GM18519 (cell line): ENCODE data around the gene PLEKHG4B.
A peak's percentile ranks its signal among the peaks of the same experiment; 100 is the strongest.

ENCODE experiments used
- ATAC-seq: cut with Tn5 transposase; IDR thresholded peaks from one replicate; pipeline ENCODE4 v1.9.1; 2021; ENCODE audit warnings: mild to moderate bottlenecking, moderate library complexity; ENCODE audit not compliant: unreplicated experiment, low FRiP score

PLEKHG4B gene

DNA sequence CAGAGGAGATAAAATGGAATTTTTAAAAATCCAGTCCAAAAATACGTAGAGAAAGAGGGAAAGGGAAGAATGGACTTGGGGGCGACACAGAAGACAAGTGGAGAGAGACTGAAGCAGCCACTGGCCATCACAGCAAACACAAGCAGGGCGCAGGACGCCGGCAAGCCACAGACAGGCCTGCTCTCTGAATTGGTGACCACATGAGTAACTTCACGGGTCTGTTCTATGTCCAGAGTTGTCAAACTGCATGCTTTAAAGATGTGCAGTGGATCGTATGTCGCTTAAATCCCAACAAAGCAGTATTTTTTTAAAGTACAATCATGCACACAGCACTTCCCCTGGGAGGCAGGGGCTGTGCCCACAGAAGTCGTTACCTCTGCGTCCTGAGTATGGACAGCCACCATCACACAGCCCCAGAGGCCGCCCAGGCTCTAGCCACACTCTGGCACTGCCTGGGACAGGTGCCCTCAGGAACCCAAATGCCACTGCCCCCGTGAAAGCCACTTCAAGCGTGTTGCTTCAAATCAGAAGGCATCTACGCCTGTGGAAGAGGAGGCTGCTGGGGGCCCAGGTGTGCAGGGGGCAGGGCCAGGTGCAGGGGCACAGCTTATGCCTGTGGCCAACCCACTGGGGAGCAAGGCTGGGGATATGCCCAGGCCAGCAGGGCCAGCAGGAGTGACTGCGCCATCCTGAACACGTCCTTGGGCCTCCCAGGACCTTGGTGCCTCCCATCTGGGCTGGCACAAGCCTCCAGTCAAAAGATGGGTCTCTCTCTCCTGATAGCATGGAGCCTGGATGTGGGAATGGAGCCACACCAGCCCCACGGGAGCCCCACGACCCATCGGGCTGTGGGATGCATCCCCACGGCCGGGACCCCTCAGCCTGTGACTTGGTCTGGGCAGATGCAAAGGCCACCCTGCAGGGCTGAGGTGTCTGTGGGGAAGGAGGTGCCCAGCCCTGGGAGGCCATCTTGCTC is 93.4 kb downstream of the PLEKHG4B start:
- ATAC-seq, result no peak

DNA sequence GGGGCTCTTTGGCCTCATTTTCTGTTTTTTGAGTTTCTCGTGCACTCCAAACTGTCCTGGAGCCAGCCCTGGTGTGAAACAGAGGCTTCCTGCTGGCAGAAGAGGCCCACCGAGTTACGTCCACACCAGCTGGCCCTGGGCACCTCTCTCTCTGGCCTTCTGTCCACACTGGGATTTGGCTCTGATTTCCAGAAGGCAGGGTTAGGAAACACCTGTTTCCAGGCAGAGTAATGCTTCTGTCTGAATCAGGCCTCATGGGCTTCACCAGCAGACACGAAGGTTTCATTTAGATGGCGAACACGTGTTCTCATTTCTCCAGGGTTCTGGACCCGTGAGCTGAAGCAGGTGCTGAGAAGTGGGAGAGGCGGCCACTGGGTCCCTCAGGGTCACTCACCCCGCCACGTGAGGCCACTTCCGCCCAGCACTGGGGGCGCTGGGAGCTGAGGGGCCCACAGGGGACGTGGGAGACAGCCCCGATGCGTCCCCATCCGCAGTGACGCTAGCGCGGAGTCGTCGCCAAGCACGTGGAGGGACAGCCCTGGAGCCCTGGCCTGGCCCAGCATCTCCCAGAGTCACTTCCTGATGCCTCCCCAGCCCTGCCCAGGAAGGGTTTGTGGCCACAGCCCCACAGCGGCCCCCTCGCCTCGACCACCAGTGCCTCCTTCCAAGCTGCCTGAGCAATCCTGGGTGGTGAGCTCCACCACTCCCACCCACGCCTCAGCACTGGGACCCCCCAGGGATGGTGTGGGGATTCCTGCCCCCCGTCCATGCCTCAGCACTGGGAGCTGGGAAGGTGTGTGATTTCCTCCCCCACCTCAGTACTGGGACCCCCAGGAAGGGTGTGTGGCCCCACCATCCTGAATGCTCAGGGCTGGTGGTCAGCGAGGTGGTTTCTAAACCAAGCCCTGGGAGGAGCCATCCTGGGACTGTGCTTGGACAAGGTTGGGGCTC is 94.4 kb downstream of the PLEKHG4B start:
- ATAC-seq, result no peak

GRCh38 chr5:187042-187431 is 95.1 kb downstream of the PLEKHG4B start:
- no peak for ATAC-seq

DNA sequence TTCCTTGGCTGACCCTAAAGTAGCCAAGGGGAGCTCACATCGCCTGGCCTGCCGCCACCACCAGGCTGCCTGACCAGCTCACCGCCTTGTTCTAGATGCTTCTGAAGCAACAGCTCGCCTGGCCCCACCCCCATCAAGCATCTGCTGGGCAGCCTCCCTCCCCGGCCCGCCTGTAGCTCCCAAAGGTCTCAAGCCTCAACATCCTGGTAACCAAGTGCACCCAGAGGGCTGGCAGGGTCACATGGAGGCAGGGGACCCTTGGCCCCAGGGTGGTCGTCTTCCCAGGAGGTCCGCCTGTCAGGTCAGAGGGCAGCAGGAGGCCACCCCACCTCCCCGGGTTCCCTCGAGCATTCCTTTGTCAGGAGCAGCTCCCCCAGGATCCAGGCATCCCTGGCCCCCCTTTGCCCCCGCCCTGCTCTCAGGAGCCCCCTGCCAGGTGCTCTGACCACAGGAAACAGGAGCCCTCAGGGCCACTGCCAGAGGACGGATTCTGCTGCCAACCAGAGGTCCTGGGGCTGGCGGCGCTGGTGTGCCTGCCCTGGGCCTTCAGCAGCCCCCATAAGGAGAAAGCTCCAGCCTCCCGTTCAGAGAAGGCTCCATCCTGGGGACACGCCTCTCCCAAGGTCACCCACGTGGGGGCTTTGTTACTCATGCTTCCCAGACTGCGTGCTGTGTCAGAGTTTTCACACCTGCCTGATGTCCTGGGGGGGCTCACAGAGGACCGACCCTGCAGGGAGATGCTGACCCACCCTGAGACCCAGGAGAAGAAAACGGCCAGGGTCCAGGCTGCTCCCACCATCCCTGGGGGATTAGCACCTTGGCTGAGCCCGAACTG is 95.9 kb downstream of the PLEKHG4B start:
- no peak for ATAC-seq

DNA sequence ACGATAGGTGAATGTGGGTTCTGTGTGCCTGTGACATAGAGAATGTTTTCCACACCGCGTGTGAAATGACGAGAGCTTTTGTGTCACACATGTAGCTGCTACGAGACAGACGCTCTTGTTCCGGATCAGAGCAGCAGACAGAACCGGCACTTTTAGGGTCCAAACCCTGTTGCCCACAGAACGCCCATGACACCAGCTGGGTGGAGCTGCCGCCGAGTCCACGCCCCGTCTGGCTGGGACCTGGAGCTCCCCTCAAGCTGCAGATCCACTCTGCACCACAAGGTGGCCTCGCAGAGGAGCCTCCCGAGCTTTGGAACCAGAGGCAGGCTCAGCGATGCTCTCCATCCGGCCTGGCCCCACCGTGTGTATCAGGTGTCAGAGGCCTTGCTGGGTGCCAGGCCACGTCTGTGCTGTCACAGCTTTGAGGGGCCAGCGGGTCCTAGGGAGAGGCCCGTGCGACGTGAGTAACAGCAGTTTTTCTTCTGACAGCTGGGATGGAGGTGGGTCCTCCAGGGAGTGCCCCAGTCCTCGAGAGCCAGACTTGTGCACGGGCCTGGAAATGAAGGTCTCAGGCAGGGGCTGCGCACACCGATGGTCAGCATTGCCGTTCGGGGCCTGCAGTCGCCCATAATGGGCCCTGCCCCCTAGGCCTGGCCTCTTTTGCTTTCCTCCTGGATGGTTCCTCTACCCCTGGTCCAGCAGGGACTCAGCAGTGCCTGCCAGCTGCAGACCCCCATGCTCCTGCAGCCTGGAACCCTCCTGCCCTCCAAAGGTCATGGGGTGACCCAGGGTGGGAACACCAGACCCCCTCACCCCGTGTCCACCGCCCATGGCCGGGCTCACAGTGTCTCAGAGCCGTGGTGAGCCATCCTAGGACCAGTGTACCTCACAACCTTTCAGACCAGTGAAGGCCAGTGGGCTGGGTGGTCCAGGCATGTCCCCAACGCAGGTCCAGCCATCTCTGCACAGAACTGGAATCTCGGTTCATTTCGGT is 96.8 kb downstream of the PLEKHG4B start:
- peak; percentile 73 for ATAC-seq

- no peak for ATAC-seq
Observed at GRCh38 chr5:189486-189885, 97.5 kb downstream of the PLEKHG4B start.

DNA sequence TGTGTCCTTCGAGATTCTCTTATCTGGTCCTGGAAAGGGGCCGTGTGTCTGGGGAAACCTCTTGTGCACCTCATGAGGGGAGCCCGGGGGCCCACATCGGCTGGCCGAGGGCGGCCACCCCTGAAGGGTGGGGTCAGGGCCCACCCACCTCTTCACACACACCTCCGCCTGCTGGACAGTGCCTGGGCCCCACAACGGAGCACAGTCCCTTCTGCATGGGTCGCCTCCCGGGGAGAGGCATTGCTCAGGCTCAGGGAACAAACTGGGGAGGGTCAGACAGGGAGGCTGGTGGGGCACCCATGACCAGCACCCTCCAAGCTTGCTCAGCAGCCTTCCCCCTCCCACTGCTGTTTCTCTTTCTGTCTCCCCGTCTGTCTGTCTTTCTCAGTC is 98.0 kb downstream of the PLEKHG4B start:
- ATAC-seq, result no peak

GRCh38 chr5:190366-191035 is 98.5 kb downstream of the PLEKHG4B start:
- ATAC-seq, result no peak

DNA sequence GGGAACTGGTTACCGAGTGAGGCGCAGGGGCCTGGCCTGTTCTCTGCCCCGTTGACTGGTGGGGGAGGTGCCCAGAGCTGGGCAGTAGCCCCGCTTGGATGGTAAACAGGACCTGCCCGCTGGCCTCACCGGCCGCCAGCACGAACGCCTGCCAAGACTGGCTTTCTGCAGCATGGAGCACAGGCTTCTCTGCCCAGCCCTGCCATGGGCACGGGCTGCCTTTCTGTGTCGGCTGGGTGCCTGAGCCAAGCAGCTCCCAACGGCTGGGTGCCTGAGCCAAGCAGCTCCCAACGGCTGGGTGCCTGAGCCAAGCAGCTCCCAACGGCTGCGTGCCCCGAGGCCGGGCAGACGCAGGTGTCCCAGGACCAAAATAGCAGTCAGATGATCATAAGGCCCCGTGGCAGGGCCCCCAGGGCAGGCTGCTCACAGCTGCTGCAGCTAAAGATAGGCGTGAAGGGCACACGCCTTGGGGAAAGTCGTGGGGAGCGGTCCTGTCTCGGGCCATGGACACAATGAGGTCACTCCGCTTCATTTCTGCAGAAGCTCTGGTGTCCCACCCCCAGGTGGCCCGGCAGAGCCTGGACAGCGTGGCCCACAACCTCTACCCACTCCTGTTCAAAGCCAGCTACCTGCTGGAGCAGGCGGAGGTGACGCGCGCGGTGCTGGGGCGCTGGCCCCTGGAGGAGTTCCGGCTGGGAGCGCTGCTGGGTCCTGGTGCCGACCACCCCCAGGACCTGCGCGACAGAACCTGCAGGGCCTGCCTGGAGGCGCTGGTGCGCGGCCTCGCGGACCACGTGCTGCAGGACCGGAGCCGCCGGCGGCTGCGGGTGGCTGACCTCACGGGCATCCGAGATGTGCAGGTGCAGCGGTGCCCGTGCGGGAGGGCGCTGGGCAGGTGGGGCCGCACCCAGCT is 99.3 kb downstream of the PLEKHG4B start, which contains the start of gene LRRC14B:
TSS of gene LRRC14B (plus strand) at position 460 of the 913 bp plus-strand sequence. CDS start at position 504, 44 bp downstream.
- ATAC-seq, result no peak

DNA sequence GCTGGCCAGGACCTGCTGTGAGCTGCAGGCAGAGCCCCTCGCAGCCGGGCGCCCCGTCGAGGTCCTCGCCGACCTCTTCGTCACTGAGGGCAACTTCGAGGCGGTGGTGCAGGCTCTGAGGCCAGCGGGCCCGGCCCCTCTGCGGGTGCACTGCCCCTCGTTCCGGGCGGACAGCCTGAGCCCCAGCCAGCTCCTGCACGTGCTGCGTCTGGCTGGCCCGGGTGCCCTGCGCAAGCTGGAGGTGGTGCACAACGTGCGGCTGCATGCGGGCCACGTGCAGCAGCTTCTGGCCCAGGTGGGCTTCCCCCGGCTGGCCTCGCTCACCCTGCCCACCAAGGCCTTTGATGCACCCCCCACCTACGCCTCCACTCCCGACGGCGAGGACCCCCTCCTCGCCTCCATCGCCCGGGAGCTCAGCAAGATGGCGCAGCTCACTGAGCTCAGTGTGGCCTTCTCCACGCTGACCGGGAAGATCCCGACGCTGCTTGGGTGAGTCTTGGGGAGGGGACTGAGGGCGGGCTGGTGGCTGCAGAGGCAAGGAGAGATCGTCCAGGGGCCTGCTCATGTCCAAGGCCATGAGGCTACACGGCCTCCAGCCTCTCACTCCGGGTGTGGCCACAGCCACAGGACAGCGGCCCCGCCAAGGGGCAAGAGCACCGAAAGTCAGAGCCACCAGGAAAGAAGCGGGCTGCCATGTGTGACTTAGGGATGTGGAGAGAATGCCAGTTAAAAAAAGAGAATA is 100.2 kb downstream of the PLEKHG4B start:
- ATAC-seq, result no peak

DNA sequence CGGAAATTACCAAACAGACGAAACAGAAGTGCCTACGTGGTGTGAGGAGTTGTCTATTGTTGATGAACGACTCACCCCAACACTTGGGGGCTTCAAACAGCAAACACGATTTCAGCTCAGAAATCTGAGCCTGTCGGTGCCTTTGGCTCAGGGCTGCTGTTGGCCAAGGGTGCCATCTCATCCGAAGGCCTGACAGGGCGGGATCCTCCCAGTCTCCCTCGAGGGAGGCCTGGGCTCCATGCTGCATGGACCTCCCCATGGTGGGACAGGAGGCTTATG is 100.7 kb downstream of the PLEKHG4B start:
- ATAC-seq, result no peak

DNA sequence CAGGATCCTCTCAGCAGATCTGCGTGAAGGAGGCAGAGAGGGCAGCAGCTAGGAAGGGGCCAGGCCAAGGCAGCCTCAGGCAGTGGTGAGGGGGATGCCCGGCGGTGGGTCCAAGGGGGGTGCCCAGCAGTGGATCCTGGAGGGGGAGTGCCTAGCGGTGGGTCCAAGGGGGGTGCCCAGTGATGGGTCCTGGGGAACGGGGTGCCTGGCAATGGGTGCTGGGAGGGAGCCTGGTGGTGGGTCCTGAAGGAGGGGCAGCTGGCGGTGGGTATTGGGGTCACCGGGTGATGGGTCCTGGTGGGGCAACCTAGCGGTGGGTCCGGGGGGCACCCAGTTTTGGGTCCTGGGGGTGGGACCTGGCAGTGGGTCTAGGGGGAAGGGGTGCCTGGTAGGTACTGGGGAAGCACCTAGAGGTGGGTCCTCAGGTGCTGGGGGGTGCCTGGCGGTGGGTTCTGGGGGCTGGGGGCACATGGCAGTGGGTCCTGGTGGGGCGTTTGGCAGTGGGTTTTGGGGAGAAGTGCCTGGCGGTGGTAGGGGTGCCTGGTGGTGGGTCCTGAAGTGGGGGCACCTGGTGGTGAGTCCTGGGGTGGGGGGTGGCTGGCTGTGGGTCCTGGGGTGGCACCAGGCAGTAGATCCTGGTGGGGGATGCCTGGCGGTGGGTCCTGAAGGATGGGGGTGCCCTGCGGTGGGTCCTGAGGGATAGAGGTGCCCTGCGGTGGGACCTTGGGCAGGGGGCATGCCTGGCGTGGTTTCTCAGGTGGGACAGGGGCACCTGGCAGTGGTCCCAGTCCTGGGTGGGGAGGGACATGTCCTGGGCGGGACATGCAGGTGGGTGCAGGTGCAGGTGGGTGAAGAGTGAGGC is 101.2 kb downstream of the PLEKHG4B start:
- no peak for ATAC-seq

DNA sequence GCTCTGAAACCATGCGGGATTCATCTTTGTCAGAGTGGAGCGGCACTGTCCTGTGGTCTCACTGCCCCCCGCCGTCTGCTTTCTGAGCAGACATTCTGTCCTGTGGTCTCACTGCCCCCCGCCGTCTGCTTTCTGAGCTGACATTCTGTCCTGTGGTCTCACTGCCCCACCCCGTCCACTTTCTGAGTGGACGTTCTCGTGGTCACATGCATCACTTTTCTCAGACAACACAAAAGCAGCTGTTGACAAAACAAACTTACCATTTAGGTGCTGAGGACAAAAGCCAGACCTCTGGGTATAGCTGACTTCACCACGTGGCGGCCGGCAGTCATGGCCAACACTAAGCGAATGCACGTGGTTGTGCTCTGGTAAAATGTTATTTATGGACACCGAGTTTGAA is 102.1 kb downstream of the PLEKHG4B start:
- ATAC-seq, result no peak

- no peak for ATAC-seq
Observed at GRCh38 chr5:194603-195209, 102.7 kb downstream of the PLEKHG4B start.

DNA sequence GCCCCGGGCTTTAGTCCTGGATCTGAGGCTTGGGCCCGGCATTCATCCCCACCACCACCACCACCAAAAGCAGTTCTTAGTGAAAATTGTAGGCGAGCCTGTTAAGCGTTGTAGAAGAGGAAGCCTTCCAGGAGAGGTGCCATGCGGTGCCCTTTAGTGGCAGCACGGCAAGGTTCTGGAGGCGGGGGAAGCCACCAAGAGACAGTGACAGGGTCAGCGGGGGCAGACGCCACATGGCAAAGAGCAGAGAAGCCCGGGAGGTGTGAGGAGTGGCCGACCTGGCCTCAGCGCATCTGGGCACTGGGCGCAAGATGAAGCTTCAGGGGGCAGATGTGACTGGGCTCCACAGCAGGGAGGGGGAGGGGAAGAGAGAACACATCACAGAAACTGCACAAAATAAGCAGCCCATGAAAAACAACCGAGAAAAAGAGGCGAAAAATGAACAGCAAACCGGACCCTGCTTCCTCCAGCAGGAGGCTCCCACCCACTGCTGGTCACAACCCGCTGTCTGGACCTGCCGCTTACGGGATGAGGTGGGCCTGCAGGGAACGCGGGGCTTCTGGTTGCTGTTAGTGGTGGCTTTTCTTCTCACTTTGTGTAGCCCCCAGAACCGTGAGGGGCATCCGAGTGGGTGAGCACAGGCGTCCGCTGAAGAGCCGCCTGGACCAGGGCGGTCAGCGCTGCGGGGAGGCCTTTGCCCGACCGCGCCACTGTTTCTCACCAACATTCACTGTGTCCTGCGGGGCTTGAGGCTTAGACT is 103.6 kb downstream of the PLEKHG4B start:
- ATAC-seq, result no peak
